GM18520 (cell line): ENCODE results near the gene ZDHHC4.

ENCODE experiments used
- ATAC-seq: cut with Tn5 transposase; IDR thresholded peaks from one replicate; pipeline ENCODE4 v1.9.1; 2021; ENCODE audit not compliant: unreplicated experiment

ZDHHC4 gene

DNA sequence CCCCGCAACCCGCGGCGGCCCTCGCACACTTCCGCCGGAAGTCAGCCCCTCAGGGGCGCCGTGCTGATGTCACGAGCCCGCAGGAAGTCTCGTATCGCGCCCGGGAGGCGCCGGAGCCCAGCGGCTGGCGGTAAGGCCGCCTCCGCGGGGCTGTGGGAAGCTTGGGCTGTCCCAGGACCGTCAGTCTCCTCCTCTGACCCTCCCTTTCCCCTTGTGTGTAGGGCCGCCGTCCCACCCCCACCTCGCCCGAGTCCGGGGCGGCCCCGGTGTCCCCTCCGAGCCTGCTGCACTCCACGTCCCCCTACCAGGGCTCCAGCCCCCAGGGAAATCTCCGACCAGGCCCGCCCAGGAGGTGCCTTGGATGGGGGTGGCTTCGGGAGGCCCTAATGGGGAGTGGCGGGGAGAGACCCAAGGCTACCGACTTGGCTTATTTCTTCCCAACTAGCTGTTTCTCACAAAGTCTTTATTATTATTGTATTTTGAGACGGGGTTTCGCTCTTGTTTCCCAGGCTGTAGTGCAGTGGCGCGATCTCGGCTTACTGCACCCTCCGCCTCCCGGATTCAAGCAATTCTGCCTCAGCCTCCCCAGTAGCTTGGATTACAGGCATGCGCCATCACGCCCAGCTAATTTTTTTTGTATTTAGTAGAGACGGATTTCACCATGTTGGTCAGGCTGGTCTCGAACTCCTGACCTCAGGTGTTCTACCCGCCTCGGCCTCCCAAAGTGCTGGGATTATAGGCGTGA lies at the start of gene ZDHHC4:
ZDHHC4 (plus strand) TSS at position 86 of the 745 bp plus-strand sequence. CDS start 3,108 bp downstream, outside the sequence.
- peak; percentile 97 for ATAC-seq

DNA sequence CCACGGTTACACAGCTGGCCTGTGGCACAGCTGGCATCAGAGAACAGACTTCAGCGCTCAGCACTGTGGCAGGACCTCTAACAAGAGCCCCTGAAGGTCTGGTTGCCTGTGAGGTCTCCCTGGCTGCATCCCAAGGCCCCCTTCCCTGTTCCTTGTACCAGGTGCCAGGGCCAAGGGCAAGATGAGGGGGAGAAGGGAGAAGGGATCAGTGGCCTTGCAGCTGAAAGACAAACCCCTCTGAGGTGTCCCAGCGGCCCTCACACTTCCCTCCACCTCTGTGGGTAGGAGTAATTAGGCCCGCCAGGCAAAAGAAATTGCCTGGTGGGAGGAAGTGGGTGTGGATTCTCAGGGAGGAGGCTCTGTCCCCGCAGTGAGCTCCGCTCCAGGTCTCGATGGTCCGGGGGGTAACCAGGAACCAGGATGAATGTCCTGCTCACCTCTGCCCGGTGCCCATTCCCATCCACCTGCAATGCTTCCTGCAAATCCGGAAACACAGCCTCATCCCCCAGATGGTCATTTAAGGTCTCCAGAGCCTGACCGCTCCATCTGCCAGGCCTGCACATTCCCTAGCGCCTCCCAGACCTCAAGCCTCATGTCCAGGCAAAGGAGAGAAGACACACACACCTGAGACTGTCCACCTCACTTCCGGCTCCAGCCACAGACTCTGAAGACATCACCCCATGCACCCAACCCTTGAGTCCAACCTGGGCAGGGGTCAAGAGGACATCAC lies 48.7 kb upstream of the ZDHHC4 start:
- ATAC-seq = no peak

DNA sequence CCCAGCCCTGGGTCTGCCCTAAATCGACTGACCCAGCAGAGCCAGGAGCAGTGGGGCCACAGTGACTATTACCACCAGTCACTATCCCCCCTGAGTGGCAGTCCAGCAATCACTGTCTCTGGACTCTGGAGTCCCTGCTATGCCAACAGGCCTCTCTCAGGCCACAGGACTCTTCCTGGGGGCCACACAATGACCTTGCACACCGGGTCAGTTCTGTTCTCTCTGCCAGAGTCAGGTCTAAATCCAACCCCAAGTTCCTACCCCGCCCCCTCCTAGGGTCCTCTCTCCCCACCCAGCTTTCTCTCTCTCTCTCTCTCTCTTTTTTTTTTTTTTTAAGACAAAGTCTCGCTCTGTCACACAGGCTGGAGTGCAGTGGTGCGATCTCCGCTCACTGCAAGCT lies 47.6 kb upstream of the ZDHHC4 start:
- no peak for ATAC-seq

DNA sequence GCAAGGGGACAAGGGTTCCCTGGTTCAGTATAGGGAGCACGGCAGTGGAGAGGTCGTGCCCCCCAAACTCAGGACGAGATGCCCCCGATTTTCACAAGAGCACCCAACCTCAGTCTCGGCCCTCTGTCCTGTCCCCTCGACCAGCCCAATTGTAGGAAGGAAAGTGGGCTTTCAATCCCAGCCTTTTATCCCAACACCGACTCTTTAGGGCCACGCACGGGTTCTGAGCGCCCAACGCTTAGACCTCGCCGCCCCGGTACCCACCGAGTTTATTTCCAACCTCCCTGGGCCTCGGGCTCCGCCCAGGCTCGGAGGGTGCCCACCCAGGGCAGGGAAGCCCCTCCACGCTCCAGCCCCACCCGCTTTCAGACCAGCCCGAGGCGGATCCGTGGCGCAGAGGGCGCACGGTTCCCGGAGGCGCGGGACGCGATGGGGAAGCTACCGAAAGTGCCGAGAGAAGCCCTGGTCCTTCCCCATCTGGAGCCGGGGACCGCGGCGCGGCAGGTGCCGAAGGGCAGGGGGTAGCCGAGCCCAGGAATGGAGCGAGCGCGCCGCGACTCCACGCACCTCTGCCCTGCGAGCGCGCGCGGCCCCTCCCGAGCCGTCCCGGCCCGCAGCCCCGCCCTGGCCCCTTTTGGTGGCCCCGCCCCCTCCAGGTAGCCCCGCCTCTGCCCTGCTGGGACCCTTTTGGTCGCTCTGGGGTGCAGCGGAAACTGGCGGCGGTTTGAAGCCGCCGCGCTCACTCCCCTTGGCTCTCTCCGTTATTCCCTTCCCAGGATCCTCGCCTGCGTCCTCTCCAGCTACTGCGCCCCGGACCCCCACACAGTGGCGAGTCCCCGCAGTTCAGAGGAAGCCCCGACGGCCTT lies 46.4 kb upstream of the ZDHHC4 start:
- no peak for ATAC-seq

DNA sequence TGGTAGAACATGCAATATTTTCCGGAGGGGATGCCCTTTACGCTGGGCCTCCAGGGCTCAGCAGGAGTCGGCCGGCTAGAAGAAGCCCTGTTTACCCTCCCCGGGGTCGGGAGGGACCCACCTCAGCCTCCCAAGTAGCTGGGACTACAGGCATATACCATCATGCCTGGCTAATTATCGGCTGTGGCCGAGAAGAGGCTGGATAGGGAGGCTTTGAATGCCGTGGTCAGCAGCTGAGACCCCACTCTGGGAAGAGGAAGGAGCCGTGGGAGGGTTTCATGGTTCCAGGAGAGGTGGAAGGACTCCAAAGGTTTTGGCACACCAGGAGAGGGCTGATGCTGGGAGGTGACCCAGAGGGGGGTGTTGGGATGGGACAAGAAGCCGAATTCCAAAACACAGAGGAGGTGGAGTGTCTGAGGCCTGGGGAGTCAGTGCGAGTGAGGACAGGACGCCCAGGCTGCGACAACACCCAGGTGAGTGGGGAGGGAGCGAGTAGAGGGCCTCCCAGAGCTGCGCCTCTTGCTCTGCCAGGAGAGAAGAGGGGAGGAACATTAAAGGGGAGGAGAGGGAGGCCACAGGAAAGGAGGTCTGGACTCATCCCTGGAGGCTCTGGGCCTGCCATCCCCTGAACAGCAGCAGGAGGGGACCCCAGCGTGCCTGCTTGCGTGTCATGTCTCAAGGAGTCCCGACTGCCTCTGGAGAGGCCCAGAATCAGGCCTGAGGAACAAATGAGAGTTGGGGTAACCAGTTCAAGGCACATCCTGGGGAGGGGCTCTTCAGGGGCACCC lies 45.6 kb upstream of the ZDHHC4 start:
- ATAC-seq = no peak

DNA sequence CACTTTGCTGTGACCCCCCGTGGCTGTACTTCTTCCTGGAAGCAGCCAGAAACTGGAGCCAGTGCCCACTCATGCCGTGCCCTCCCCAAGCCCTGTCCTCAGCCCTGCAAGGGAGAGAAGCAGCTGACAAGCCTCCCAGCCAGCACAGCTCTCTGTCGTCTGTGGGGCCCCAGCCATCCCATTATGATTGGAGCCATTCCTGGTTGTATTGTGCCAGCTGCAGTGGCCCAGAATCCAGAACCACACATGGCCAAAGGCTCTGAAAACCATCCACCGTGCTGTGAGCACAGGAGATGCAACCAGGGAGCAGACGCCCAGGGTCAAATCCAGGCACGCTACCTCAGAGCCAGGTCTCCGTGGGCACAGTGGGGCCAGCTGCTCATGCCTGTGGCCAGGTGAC lies 44.7 kb upstream of the ZDHHC4 start:
- no peak for ATAC-seq

DNA sequence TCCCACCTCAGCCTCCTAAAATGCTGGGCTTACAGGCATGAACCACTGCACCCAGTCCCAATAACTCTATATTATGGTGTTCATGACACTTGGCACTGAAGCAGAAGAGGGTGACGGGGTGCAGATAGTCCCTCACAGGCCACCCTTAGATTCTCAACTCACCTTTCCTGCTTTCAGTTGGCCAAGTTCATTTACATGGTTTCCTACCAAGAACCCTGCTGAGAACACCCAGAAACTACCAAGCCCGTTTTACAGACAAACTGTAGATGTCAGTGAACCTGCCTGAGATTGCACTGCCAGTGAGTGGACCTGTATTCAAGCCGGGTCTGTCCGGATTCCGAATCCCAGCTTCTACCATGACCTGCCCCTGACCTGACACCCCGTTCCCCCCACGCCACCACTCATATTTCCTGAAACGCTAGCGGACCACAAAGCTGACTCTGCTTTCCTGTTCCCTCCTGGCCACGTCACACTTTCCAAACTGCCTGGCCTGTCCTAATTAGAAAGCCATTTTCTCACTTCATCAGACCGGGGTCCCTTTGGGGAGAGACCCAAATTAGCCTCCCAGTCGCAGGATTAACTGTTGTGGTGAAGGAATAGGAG lies 43.3 kb upstream of the ZDHHC4 start:
- no peak for ATAC-seq

DNA sequence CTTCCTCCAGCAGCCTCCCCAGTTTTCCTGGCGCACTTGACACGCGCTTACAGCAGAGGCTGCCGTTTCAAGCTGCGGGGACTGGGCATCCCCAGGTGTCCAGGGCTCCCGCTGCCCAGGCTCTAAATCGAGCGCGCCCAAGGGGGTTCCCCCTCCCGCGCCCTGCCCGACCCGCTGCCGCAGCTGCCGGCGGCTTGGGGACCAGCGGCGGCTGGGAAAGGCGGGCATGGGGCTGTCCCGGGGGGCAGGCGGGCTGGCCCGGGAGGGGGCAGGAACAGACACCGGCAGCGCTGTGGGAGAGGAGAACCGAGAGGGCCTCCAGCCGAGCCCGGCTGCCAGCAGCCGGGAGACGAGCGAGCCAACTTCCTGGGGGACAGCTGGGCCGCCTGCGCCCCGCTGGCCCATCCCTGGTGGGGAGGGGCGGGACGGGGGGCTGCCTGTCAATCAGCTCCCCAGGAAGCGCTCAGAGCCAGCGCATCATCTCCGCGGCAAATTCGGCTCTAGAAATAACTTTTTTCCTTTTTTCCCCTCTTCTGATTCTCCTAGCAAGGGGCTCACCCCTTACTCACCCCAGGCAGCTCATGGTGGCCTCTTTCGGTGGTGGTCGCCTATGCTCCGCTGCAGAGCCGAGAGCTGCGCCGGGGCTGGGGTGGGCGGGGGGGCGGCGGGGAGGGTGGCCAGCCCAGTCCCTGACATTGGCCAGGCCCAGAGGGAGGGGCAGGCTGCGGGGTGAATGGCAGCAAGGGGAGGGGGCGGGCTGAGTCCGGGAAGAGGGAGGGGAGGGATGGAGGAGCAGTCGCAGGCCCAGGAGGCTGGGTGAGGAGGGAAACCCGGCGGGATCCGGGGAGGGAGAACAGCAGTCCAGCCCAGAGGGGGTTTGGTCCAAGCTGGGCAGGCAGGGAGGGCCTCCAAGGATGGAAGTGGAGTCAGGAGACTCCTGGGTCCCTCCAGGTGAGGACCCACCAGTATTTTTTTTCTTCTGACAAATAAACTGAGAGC lies 40.7 kb upstream of the ZDHHC4 start:
- ATAC-seq = no peak

DNA sequence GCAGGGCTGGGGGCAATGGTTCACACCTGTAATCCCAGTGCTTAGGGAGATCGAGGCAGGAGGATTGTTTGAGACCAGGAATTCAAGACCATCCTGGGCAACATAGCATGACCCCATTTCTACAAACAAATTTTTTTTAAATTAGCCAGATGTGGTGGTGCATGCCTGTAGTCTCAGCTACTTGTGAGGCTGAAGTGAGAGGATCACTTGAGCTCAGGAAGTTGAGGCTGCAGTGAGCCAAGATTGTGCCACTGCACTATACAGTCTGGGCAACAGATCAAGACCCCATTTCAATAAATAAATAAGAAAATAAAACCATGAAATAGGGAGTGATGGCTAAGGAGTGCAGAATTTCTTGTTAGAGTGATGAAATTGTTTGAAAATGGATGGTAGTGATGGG lies 34.9 kb upstream of the ZDHHC4 start:
- no peak for ATAC-seq

DNA sequence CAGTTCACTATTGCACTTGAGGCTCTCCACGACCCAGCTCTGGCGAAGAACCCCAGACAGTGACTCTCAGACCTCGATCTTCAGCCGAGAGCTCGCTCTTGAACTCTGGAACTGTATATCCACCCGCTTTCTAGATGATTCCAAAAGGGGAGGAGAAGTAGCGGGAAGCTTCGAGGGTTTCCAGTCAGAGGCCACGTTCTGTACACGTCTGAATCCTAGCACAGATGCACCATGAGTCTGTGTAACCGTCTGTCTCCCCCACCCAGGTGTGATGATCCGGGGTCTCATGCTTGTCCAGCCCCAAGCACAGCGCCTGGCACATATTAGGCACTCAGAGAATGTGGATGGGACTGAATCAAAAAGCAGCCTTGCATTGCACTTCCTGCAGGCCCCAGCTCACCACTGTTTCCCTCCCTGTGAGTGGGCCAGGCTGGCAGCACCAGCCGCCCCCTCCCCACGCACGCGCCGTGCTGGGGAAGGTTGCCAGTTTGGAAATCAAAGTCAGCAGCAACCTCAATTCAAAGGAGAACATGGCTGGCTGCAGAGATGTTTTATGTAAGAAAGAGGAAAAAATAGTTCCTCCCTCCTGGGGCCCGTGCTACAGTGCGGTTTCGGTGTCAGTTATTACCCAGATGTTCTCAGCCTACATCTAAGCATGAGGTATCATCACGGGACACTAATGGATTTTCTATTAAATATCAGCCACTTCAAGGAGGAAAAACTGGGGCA lies 31.7 kb upstream of the ZDHHC4 start:
- no peak for ATAC-seq

DNA sequence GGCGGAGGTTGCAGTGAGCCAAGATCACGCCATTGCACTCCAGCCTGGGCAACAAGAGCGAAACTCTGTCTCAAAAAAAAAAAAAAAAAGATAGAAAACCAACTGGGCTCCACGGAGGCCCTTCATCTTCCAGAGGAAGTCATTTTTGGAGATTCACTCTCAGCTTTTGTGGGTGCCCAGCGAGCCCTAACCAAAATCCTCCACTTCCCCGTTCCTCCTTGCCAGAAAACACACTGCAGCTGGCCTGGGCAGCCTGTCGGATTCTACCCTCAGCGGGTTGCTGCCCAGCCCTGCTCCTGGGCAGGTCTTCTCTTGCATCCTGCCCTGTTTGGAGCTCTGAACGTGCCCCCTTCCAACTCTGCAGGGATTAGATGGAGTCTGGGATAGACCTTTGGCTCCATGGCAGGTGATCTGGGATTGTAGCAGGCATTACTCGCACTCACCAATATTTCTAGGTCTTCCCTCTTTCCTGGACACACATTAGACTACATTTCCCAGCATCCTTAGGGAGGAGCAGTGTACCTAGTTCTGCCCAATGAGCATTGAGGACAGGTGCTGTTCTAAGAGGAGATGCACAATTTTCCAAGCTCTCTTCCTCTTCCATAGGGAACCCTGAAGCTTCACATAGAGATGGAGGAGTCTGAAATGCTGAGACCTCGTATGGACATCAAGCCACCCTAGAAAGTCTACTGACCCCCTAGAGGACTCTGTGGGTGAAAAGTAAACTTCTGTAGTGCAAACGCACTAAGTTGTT lies 30.6 kb upstream of the ZDHHC4 start:
- ATAC-seq = no peak

DNA sequence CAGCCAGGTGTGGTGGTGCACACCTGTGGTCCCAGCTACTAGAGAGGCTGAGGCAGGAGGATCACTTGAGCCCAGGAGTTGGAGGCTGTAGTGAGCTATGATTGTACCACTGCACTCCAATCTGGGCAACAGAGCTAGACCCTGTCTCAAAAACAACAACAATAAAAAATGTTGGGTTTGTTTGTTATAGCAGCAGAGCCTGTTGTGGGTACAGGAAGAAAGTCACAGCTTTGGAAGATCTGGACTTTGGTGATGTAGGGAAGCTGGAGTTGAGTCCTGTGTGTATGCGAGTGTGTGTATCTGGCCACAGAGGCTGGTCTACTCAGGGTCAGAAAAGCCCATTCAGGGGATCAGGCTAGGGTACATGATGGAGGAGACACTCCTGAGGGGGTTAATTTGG lies 29.9 kb upstream of the ZDHHC4 start:
- no peak for ATAC-seq

DNA sequence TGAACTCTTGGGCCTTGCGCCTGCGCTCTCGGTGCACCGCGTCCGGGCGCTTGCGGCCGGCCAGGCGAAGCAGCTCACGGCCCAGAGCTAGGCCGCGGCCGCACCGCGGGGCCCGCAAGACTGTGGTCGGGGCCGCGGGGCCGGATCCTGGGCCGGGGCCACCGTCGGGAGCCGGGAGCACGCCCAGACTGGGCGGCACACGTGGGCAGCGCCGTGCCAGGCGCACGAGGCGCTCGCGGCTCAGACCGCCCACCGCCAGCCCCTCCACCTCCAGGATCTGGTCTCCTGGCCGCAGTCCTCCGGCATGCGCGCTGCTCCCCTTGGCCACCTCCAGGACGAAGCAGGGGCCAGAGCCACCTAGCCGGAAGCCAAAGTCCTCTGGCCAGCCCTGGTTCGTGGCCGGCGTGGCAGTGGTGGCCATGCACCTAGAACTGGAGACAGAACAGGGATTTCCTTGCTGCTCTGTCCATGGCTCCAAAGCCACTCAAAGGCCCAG lies 26.2 kb upstream of the ZDHHC4 start, which contains the start of gene GRID2IP:
GRID2IP (minus strand) TSS at position 446 of the 496 bp plus-strand sequence; CDS start at position 421, 25 bp downstream.
- no peak for ATAC-seq

DNA sequence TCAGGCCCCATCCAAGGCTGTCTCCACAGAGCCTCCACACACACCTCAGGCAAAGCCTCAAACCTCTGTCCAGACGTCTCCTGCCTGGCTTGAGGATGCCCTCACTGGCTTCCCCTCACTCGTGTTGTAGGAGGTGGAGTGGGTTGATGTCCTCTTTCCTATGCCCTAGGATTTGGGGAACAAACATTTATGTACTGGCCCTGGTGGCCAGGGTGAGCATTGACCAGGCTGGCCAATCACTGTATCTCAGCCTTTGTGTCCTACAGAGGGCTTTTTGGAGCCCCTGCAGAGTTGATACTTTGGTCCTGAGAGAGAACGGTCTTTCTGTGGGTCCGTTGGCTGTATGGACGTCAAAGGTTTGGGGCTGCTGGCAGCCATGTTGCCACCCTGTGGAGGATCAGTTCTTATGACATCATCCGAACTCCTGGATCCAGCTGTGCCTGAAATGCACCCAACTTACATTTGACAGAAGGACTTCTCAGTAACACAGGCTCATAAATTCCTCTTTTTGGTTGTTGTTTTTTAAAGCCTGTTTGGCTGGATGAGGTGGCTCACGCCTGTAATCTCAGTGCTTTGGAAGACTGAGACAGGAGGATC lies 23.7 kb upstream of the ZDHHC4 start:
- no peak for ATAC-seq

DNA sequence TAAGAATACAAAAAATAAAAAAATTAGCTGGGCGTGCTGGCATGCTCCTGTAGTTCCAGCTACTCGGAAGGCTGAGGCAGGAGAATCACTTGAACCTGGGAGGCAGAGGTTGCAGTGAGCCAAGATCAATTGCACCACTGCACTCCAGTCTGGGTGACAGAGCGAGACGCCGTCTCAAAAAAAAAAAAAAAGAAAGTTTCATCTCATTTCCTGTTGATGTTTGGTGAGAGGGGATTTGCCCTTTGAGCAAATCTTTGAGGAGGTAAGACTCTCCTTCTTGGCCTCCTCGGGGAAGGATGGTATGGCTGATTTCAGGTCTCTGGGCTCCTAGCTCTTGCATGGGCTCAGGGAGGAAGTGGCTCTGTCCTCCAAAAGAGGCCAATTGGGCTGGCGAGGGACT lies 22.4 kb upstream of the ZDHHC4 start:
- no peak for ATAC-seq

DNA sequence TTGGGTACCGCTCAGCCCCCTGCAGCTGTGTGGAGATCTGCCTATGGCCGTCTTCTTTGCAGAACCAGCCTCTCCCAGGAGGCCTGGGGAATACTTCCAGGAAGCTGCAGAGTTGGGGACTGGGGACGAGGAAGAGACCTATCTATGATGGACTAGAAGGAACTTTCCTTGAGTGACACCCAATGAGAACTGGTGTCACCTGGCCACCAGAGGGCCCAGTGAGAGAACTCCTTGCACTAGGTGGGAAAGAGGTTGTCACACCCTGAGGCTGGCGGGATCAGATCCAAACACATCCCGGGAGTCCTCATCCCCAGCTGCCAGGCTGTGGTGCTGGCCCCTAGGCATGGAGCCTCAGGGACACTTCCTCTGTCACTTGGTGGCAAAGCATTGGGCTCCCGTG lies 21.1 kb upstream of the ZDHHC4 start:
- ATAC-seq = no peak

DNA sequence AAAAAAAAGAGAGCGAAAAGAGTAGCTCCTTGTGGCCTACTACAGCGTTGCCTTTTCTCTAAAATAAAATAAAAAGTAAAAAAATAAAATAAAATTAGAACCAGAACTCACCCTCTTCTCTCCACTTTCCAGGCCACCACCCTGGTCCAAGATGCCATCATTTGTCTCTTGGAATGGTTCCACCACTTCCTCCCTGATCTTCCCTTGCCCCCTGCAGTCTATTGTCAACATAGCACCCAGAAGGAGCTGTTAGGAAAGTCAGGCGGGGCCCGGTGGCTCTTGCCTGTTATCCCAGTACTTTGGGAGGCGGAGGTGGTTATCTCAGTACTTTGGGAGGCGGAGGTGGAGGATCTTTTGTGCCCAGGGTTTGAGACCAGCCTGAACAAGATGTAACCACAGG lies 18.4 kb upstream of the ZDHHC4 start:
- no peak for ATAC-seq
